K562 (cell line): Measurements from ENCODE around the gene SRPK1. TPM values are rescaled to one million over a fixed set of nuclear protein-coding genes. Genes with fewer than 3 reads are reported as not detected.

Experiments used
- ADNP ChIP-seq: fragments of 200-800 bp; sonication (Bioruptor generic); IDR thresholded peaks from 2 replicates; pipeline ENCODE4 v1.6.1; 2016; ENCODE audit warnings: missing genetic modification characterization, missing compliant biosample characterization
- ARID4B ChIP-seq: sonication (generic); formaldehyde crosslinking; IDR thresholded peaks from 2 replicates; pipeline ENCODE4 v1.8.0; 2022; ENCODE audit warnings: mild to moderate bottlenecking, missing genetic modification reagents
- ATF2 ChIP-seq: sonication (generic); formaldehyde crosslinking; IDR thresholded peaks from 2 replicates; pipeline ENCODE4 v1.8.1; 2022; ENCODE audit warnings: missing genetic modification reagents
- CBFA2T3 ChIP-seq: fragments of 450-650 bp; IDR thresholded peaks from 2 replicates; pipeline ENCODE4 v1.6.1; 2017
- CREM ChIP-seq: IDR thresholded peaks from 2 replicates; pipeline ENCODE4 v1.6.1; 2014; ENCODE audit warnings: antibody characterized with exemption, low read depth
- DLX4 ChIP-seq: fragments of 250-450 bp; sonication (Bioruptor Pico); IDR thresholded peaks from 2 replicates; pipeline ENCODE4 v1.6.1; 2021; ENCODE audit warnings: mild to moderate bottlenecking
- ELF2 ChIP-seq: fragments of 250-450 bp; sonication (Bioruptor Pico); IDR thresholded peaks from 2 replicates; pipeline ENCODE4 v1.5.0; 2021; ENCODE audit warnings: mild to moderate bottlenecking
- FOXK2 ChIP-seq, 2 experiments: fragments of 450-650 bp; IDR thresholded peaks in 1 of 2; conservative IDR thresholded peaks in 1 of 2; 2 replicates each; pipeline ENCODE4 v1.6.1; 2016; ENCODE audit warnings: low read depth in 2 of 2, mild to moderate bottlenecking in 1 of 2
- ILF3 ChIP-seq: fragments of 450-650 bp; IDR thresholded peaks from 2 replicates; pipeline ENCODE4 v1.6.1; 2018; ENCODE audit warnings: antibody characterized with exemption, mild to moderate bottlenecking, moderate library complexity, borderline replicate concordance
- L3MBTL2 ChIP-seq: fragments of 450-650 bp; IDR thresholded peaks from 2 replicates; pipeline ENCODE4 v1.6.1; 2016; ENCODE audit warnings: mild to moderate bottlenecking, moderate library complexity
- MAZ ChIP-seq, 2 experiments: fragments of 450-650 bp in 1 of 2; sonication (generic) in 1 of 2; formaldehyde crosslinking; IDR thresholded peaks in 1 of 2; conservative IDR thresholded peaks in 1 of 2; 2 replicates each; pipeline versions ENCODE4 v1.4.0 to v1.5.0; 2020; ENCODE audit warnings: mild to moderate bottlenecking in 1 of 2, missing genetic modification reagents in 1 of 2
- MCM2 ChIP-seq: fragments of 450-650 bp; IDR thresholded peaks from 2 replicates; pipeline ENCODE4 v1.6.1; 2017; ENCODE audit warnings: low read depth, mild to moderate bottlenecking
- NFRKB ChIP-seq: fragments of 450-650 bp; IDR thresholded peaks from 2 replicates; pipeline ENCODE4 v1.6.1; 2016; ENCODE audit warnings: low read depth
- STAG1 ChIP-seq: sonication (generic); formaldehyde crosslinking; IDR thresholded peaks from 2 replicates; pipeline ENCODE4 v1.5.0; 2020; ENCODE audit warnings: missing genetic modification reagents, borderline replicate concordance
- TCF7L2 ChIP-seq: fragments of 150-350 bp; IDR thresholded peaks from 2 replicates; pipeline ENCODE4 v1.6.1; 2016; ENCODE audit warnings: low read depth, mild to moderate bottlenecking, low read length, moderate library complexity
- ZNF143 ChIP-seq: sonication (generic); formaldehyde crosslinking; IDR thresholded peaks from 2 replicates; pipeline ENCODE4 v1.9.0; 2022; ENCODE audit warnings: mild to moderate bottlenecking, missing genetic modification reagents
- ZNF316 ChIP-seq: fragments of 450-650 bp; IDR thresholded peaks from 2 replicates; pipeline ENCODE4 v1.6.1; 2016
- ZNF551 ChIP-seq: fragments of 250-450 bp; sonication (Bioruptor Pico); IDR thresholded peaks from 2 replicates; pipeline ENCODE4 v1.5.0; 2021; ENCODE audit warnings: mild to moderate bottlenecking, moderate library complexity
- ZNF584 ChIP-seq: fragments of 200-800 bp; sonication (Bioruptor generic); IDR thresholded peaks from 2 replicates; pipeline ENCODE4 v1.6.1; 2016; ENCODE audit warnings: low read depth, mild to moderate bottlenecking, missing genetic modification characterization, missing compliant biosample characterization
- ZNF77 ChIP-seq: fragments of 250-450 bp; sonication (Bioruptor Pico); IDR thresholded peaks from 2 replicates; pipeline ENCODE4 v1.5.0; 2020
- polyA plus RNA-seq, 8 experiments: library from polyadenylated mRNA; depleted of rRNA in 4 of 8; stranded (reverse) in 5 of 8; unstranded in 3 of 8; fragments of >200 nt; fragmentation: Nextera tagmentation in 2 of 8; fragmentation: Illumina TruSeq in 1 of 8; extraction: Ambion mirVana in 2 of 8; extraction: Trizol in 1 of 8; gene quantifications; 2 replicates each; pipeline versions ENCODE4 v1.2.1 to v1.2.3, GENCODE V29; 2011 to 2014; ENCODE audit warnings: inconsistent platforms in 1 of 8, missing spikeins in 1 of 8
- total RNA-seq, 7 experiments: library from RNA; depleted of rRNA in 6 of 7; stranded (reverse); fragments of >200 nt in 6 of 7; fragmentation: Illumina TruSeq in 2 of 7; extraction: Trizol in 2 of 7; gene quantifications; 2 replicates each; pipeline versions ENCODE4 v1.2.1 to v1.2.3, GENCODE V29; 2011 to 2021; ENCODE audit warnings: low replicate concordance in 1 of 7

Gene SRPK1
- total and polyA plus RNA-seq, 9 of the 15 experiments (the other 6 are each of a cell fraction or from before 2014, with no cell fraction given): 99.6 to 185 (median 159) TPM

GRCh38 chr6:35919827-35920751 is 809 bp downstream of the SRPK1 start (continued):
- TF ChIP-seq ZNF551 (no peak), ADNP (tag) (no peak), TCF7L2 (no peak), FOXK2 (conservative IDR thresholded peaks at IDR 0.05 in 1 of 2, IDR thresholded peaks at IDR 0.05 in 1 of 2; ENCODE audit: low read depth in 2 of 2) (peak; percentile 26 to 48; a peak in 2 of 4 replicates), ZNF143 (CRISPR knock-in tag) (no peak), DLX4 (CRISPR knock-in tag) (no peak), CREM (no peak), CBFA2T3 (no peak), ARID4B (CRISPR knock-in tag) (peak; percentile 76), STAG1 (no peak), MCM2 (no peak), ZNF316 (no peak), ELF2 (CRISPR knock-in tag) (no peak), ZNF77 (no peak), ATF2 (CRISPR knock-in tag) (no peak), MAZ (CRISPR knock-in tag; conservative IDR thresholded peaks at IDR 0.05 in 1 of 2, IDR thresholded peaks at IDR 0.05 in 1 of 2) (peak; percentile 27 to 35; a peak in 2 of 4 replicates), ZNF584 (CRISPR knock-in tag) (no peak), L3MBTL2 (peak; percentile 15; the same call in 1 of the 2 replicates), ILF3 (no peak), NFRKB (0 out of 2 replicates have a peak, but pooled peaks have one; percentile 25)
